Activated naive CD8-positive, alpha-beta T cell treated with anti-CD3 and anti-CD28 coated beads, Interleukin-2, amount 50 U/mL, for 24 hours (primary cell): Measurements from ENCODE around the gene TBC1D9B.
"Not testable (repeated sequence)": the region's sequence is repeated elsewhere in the genome, so short reads cannot be mapped to it uniquely, and the experiment has no call there.

Experiments
- ATAC-seq: fragments of 150-1000 bp; cut with Tn5 transposase; one replicate; pipeline ENCODE4 v1.10.0; 2021
- DNase-seq: peaks from one replicate; pipeline ENCODE4 v3.0.0; 2021
- H3K27ac Mint-ChIP-seq: one replicate; pipeline ENCODE4 v1.8.0; 2021; ENCODE audit warnings: mild to moderate bottlenecking, mixed read lengths
- H3K27me3 Mint-ChIP-seq: one replicate; pipeline ENCODE4 v1.8.0; 2021; ENCODE audit warnings: mixed read lengths
- H3K36me3 Mint-ChIP-seq: one replicate; pipeline ENCODE4 v1.8.0; 2021; ENCODE audit warnings: low read depth, mixed read lengths
- H3K4me1 Mint-ChIP-seq: one replicate; pipeline ENCODE4 v1.8.0; 2021; ENCODE audit warnings: mixed read lengths
- H3K4me3 Mint-ChIP-seq: one replicate; pipeline ENCODE4 v1.8.0; 2021; ENCODE audit warnings: mild to moderate bottlenecking, moderate library complexity, mixed read lengths
- H3K9me3 Mint-ChIP-seq: one replicate; pipeline ENCODE4 v1.8.0; 2021; ENCODE audit warnings: mixed read lengths

The TBC1D9B gene

GRCh38 chr5:179862296-179862695 is 45.4 kb downstream of the TBC1D9B start:
- H3K27me3 Mint-ChIP-seq, result no peaks in the 10 kb centered on the region
- peaks cover 14% of the 10 kb centered on the region for H3K36me3 Mint-ChIP-seq
- no peaks in the 10 kb centered on the region for H3K9me3 Mint-ChIP-seq
- H3K4me3 Mint-ChIP-seq, result no peak overlapping the region
- ATAC-seq, result no peak
- peaks cover 16% of the 10 kb centered on the region for H3K4me1 Mint-ChIP-seq
- no peak for DNase-seq
- H3K27ac Mint-ChIP-seq, result no peak overlapping the region

DNA sequence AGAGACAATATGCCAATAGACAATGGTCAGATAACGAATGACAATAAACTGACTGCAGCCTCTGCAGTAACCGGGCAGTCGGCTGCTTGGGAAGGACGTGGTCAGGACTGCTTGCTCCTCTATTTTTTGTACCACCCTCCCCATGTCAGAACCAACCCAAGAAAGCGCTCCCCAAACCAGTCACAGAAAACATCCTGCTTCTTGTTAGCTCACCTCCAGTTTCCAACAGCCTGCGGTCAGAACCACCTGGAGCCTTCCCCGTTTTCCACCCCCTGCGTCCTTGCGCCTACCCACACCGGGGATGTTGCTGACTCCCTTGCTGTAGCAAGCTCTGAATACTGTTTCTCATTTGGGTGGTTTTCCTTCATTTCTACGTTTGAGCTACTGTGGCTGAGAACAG is 47.4 kb downstream of the TBC1D9B start:
- no peak overlapping the region for H3K27ac Mint-ChIP-seq
- no peak for DNase-seq
- ATAC-seq, result no peak

DNA sequence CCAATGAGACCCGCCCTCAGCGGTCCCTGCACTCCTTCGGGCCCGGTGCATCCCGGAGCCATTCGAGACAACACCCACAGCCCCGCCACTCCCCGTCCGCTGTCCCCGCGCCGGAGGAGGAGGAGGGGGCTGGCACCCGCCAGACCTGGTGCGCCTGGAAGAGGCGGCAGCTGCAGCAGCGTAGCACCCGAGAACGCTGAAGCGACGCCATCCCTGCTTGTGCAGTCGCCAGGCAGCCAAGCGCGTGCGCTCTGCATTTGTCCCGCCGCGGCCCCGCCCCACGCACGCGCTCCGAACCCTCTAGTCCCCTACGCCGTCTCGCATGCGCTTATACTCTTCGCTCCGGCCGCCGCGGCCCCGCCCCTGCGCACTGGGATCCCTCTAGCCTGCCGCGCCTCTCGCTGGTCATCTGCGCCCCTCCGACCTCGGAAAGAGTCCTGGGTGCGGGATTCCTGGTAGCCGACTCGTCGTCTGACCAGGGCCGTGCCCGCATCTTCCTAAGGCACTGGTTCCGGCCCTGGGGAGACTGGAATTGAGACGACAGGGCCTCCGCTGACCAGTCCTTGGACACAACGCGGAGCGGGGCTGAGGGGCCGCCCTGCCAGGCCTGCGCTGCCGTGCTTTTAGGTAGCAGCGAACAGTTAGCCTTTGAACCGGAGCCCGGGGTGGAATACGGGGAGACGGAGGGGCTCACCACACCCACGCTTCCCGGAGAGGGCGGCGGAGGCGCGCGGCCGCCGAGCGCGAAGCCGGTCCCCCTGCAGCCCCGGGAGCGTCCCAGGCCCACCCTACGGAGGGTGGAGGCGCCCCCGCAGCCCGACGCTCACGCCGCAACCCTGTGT is 48.9 kb downstream of the TBC1D9B start, which contains the start of gene MRNIP:
Gene MRNIP, minus strand, starts transcription at position 232 of the 842 bp plus-strand sequence. Its CDS starts 21 bp downstream, at position 211.
- peaks cover 10% of the 10 kb centered on the region for H3K36me3 Mint-ChIP-seq
- H3K4me1 Mint-ChIP-seq, result peaks cover 19% of the 10 kb centered on the region
- H3K9me3 Mint-ChIP-seq, result no peaks in the 10 kb centered on the region
- ATAC-seq (peak; percentile 98), DNase-seq (peak; percentile 94)
- H3K27me3 Mint-ChIP-seq, result no peaks in the 10 kb centered on the region
- peak within 1 kb of the TSS; percentile 68 for H3K27ac Mint-ChIP-seq
- H3K4me3 Mint-ChIP-seq, result peak within 1 kb of the TSS; percentile 85

More for the DNA sequence above, 47.4 kb downstream of the TBC1D9B start:
- H3K36me3 Mint-ChIP-seq, result peaks cover 14% of the 10 kb centered on the region
- peaks cover 19% of the 10 kb centered on the region for H3K4me1 Mint-ChIP-seq
- H3K4me3 Mint-ChIP-seq, result peak overlapping the region; percentile 4
- H3K27me3 Mint-ChIP-seq, result no peaks in the 10 kb centered on the region
- H3K9me3 Mint-ChIP-seq, result no peaks in the 10 kb centered on the region

DNA sequence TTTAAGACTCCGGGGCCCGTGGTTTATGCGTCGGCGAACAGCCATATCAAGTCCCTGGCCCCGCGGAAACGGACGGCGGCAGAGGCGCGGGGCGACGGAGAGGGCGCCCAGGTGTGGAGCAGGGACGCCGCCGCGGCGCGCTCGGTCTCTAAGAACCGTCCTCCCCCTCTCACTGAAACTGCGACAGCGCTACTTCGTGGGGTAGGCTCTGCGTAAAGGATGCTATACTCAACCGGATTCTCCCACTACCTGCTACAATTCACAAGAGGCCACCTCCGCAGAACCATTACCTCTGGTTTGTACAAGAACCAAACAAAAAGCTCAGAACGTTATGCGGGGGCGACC is 49.5 kb downstream of the TBC1D9B start:
- peak overlapping the region; percentile 68 for H3K27ac Mint-ChIP-seq
- H3K4me3 Mint-ChIP-seq, result peak overlapping the region; percentile 85
- peaks cover 7% of the 10 kb centered on the region for H3K36me3 Mint-ChIP-seq
- H3K4me1 Mint-ChIP-seq, result peaks cover 19% of the 10 kb centered on the region
- ATAC-seq (peak; percentile 65), DNase-seq (peak; percentile 56)
- H3K9me3 Mint-ChIP-seq, result no peaks in the 10 kb centered on the region
- no peaks in the 10 kb centered on the region for H3K27me3 Mint-ChIP-seq

DNA sequence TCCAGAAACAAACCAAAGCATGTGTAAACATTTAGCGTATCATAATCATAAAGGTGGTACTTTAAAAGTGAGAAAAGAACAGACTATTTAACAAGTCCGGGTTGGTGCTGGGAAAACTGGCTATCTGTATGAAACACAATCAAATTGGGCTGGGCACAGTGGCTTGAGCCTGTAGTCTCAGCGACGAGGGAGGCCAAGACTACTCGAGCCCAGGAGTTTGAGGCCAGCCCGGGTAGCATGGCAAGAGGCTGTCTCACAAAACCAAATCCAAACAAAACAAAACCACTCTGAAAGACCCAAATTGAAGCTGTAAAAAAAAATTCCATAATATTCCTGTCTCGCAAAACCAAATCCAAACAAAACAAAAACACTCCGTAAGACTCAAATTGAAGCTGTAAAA is 53.3 kb downstream of the TBC1D9B start:
- peaks cover 5% of the 10 kb centered on the region for H3K36me3 Mint-ChIP-seq
- peaks cover 24% of the 10 kb centered on the region for H3K4me1 Mint-ChIP-seq
- ATAC-seq (no peak), DNase-seq (no peak)
- H3K27me3 Mint-ChIP-seq, result no peaks in the 10 kb centered on the region
- H3K27ac Mint-ChIP-seq, result no peak overlapping the region
- no peaks in the 10 kb centered on the region for H3K9me3 Mint-ChIP-seq
- no peak overlapping the region for H3K4me3 Mint-ChIP-seq

DNA sequence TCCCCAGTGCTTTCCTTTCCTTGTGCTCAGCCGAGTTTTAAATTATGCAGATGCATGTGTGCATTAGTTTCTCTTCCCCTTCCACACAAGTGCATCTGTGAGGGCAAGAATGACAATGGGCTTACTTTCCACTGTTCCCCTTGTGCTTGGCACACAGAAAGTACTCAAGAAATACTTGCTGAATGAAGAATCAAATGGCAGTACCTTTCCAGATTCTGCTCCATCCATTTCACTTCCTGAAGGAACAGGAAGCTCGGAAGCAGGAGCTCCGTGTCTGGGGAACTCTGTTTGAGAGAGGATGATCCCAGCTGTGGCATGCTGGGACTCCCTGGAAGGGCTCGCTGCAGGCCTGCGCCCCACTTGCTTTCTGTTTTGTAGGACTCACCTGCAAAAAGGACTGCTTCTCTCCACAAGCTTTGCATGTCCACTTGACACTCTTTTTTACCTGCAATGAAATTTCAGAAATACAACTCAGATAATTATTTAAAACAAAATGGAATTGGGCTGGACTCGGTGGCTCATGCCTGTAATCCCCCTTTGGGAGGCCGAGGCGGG is 54.6 kb downstream of the TBC1D9B start:
- ATAC-seq, result no peak
- H3K36me3 Mint-ChIP-seq, result peaks cover 5% of the 10 kb centered on the region
- no peak for DNase-seq
- no peaks in the 10 kb centered on the region for H3K27me3 Mint-ChIP-seq
- H3K4me3 Mint-ChIP-seq, result no peak overlapping the region
- no peak overlapping the region for H3K27ac Mint-ChIP-seq
- H3K9me3 Mint-ChIP-seq, result no peaks in the 10 kb centered on the region
- peaks cover 18% of the 10 kb centered on the region for H3K4me1 Mint-ChIP-seq

GRCh38 chr5:179841621-179842020 is 66.1 kb downstream of the TBC1D9B start:
- Mint-ChIP-seq H3K9me3 (peaks cover 5% of the 10 kb centered on the region), H3K4me1 (peaks cover 10% of the 10 kb centered on the region), H3K36me3 (peaks cover 32% of the 10 kb centered on the region)

GRCh38 chr5:179840766-179841165 is 66.9 kb downstream of the TBC1D9B start:
- H3K36me3 Mint-ChIP-seq, result peaks cover 36% of the 10 kb centered on the region
- DNase-seq, result no peak

More at GRCh38 chr5:179841621-179842020, 66.1 kb downstream of the TBC1D9B start:
- no peaks in the 10 kb centered on the region for H3K27me3 Mint-ChIP-seq
- no peak for ATAC-seq
- no peak overlapping the region for H3K4me3 Mint-ChIP-seq
- no peak for DNase-seq
- no peak overlapping the region for H3K27ac Mint-ChIP-seq

DNA sequence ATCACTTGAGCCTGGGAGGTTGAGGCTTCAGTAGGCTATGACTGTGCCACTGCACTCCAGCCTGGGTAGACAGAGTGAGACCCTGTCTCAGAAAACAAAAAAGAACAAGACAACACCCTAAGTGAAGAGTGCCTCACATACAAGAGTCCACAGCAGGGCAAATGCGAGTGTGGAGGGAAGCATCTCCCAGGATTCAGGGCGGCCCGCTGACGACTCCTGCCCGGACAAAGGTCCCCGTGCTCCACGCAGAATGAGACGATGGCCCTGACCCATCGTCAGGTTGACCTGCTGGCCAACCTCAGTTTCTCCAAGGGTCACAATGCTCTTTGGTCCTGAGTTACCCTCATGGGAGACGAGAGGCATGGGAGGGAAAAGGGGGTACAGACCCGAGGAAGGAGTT is 67.4 kb downstream of the TBC1D9B start:
- no peak for ATAC-seq
- H3K36me3 Mint-ChIP-seq, result peaks cover 38% of the 10 kb centered on the region
- no peak overlapping the region for H3K27ac Mint-ChIP-seq
- H3K9me3 Mint-ChIP-seq, result peaks cover 5% of the 10 kb centered on the region
- H3K4me1 Mint-ChIP-seq, result peaks cover 19% of the 10 kb centered on the region
- DNase-seq, result no peak
- no peaks in the 10 kb centered on the region for H3K27me3 Mint-ChIP-seq
- H3K4me3 Mint-ChIP-seq, result no peak overlapping the region

More at GRCh38 chr5:179840766-179841165, 66.9 kb downstream of the TBC1D9B start:
- Mint-ChIP-seq H3K27me3 (no peaks in the 10 kb centered on the region), H3K27ac (no peak overlapping the region), H3K4me1 (peaks cover 18% of the 10 kb centered on the region), H3K4me3 (no peak overlapping the region), H3K9me3 (peaks cover 5% of the 10 kb centered on the region)
- ATAC-seq, result no peak

DNA sequence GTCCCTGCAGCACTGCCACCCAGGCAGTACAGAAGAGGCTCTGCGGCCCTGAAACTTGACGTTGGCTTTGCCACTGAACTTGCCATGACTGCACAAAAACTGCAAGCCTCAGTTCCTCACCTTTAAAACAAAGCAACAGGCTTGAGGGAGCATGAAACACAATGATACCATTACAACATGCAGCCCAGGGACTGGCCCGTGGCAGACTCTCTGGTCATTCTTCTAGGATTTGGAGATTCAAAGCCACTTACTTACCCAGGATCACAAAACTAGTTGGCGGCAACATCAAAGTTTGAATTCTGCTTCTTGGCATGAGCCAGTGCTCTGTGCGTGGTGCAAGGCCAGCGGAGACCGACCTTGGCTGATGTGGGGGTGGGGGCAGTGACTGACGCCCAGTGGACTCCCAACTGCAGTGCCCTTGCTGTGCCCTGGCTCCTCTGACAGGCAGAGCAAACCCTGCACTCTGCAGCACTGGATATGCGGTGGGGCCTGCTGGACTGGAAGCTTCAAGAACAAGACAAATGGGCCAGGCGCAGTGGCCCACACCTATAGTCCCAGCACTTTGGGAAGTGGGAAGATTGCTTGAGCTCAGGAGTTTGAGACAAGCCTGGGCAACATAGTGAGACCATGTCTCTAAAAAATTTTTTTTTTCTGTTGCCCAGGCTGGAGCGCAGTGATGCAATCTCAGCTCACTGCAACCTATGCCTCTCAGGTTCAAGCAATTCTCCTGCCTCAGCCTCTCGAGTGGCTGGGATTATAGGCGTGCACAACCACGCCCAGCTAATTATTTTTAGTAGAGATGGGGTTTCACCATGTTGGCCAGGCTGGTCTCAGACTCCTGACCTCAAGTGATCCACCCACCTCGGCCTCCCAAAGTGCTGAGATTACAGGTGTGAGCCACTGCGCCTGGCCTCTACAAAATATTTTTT is 68.1 kb downstream of the TBC1D9B start:
- ATAC-seq (no peak), DNase-seq (no peak)
- Mint-ChIP-seq H3K9me3 (no peaks in the 10 kb centered on the region), H3K4me3 (no peak overlapping the region), H3K27ac (no peak overlapping the region), H3K27me3 (no peaks in the 10 kb centered on the region), H3K4me1 (peaks cover 19% of the 10 kb centered on the region), H3K36me3 (peaks cover 35% of the 10 kb centered on the region)

DNA sequence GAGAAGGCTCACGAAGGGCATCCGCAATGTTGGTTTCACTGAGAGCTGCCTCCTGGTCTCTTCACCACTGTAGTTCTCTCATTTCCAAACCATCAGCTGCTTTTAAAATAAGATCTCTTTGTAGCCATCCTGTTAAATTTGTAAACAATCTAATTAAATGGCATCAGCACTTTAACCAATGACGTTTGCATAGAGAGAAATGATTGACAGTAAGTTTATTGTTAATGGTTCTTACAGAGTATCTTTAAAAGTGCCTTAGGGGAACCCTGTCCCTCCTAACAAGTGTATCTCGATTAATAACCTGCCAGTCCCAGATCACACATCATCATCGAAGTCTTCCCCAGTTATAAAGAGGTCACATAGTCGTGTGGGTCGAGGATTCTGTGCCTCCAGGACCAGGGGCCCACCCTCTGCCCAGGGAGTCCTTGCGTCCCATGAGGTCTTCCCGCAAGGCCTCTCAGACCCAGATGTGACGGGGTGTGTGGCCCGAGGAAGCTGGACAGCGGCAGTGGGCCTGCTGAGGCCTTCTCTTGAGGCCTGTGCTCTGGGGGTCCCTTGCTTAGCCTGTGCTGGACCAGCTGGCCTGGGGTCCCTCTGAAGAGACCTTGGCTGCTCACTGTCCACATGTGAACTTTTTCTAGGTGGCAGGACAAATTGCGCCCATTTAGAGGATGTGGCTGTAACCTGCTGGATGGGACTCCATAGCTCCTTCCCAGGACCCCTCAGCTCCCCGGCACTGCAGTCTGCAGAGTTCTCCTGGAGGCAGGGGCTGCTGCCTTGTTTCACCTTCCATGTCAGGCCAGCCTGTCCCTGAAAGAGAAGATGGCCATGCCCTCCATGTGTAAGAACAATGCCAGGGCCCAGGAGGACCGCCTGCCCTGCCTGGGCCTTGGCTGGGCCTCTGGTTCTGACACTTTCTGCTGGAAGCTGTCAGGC is 70.4 kb downstream of the TBC1D9B start:
- H3K27me3 Mint-ChIP-seq, result no peaks in the 10 kb centered on the region
- peak overlapping the region; percentile 90 for H3K27ac Mint-ChIP-seq
- DNase-seq (no peak), ATAC-seq (no peak)
- no peaks in the 10 kb centered on the region for H3K9me3 Mint-ChIP-seq
- H3K4me1 Mint-ChIP-seq, result peaks cover 19% of the 10 kb centered on the region
- no peak overlapping the region for H3K4me3 Mint-ChIP-seq
- peaks cover 49% of the 10 kb centered on the region for H3K36me3 Mint-ChIP-seq

DNA sequence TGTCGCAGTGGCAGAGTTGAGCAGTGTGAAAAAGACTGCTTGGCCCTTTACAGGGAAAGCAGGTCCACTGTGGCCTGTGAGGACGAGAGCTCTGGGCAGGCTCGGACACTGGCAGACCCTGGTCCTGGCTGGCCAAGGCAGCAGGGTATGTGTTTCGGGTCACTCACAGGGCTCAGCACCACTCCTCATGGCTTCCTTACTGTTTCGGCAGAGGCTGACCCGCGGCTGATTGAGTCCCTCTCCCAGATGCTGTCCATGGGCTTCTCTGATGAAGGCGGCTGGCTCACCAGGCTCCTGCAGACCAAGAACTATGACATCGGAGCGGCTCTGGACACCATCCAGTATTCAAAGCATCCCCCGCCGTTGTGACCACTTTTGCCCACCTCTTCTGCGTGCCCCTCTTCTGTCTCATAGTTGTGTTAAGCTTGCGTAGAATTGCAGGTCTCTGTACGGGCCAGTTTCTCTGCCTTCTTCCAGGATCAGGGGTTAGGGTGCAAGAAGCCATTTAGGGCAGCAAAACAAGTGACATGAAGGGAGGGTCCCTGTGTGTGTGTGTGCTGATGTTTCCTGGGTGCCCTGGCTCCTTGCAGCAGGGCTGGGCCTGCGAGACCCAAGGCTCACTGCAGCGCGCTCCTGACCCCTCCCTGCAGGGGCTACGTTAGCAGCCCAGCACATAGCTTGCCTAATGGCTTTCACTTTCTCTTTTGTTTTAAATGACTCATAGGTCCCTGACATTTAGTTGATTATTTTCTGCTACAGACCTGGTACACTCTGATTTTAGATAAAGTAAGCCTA is 71.3 kb downstream of the TBC1D9B start:
- Mint-ChIP-seq H3K36me3 (peaks cover 49% of the 10 kb centered on the region), H3K9me3 (no peaks in the 10 kb centered on the region), H3K27me3 (no peaks in the 10 kb centered on the region), H3K27ac (peak overlapping the region; percentile 90), H3K4me3 (peak overlapping the region; percentile 21), H3K4me1 (peaks cover 19% of the 10 kb centered on the region)
- ATAC-seq, result peak; percentile 97
- peak; percentile 45 for DNase-seq

- not testable (repeated sequence) for H3K27me3 Mint-ChIP-seq, H3K27ac Mint-ChIP-seq, H3K9me3 Mint-ChIP-seq, DNase-seq, ATAC-seq, H3K4me3 Mint-ChIP-seq
- Mint-ChIP-seq H3K4me1 (peaks cover 21% of the 10 kb centered on the region), H3K36me3 (peaks cover 52% of the 10 kb centered on the region)
These were observed 72.8 kb downstream of the TBC1D9B start for GRCh38 chr5:179834871-179835270.
